ENCODE measurements around the gene MFAP2.
"Not testable (repeated sequence)": the region's sequence is repeated elsewhere in the genome, so short reads cannot be mapped to it uniquely, and the experiment has no call there.

The MFAP2 gene

DNA sequence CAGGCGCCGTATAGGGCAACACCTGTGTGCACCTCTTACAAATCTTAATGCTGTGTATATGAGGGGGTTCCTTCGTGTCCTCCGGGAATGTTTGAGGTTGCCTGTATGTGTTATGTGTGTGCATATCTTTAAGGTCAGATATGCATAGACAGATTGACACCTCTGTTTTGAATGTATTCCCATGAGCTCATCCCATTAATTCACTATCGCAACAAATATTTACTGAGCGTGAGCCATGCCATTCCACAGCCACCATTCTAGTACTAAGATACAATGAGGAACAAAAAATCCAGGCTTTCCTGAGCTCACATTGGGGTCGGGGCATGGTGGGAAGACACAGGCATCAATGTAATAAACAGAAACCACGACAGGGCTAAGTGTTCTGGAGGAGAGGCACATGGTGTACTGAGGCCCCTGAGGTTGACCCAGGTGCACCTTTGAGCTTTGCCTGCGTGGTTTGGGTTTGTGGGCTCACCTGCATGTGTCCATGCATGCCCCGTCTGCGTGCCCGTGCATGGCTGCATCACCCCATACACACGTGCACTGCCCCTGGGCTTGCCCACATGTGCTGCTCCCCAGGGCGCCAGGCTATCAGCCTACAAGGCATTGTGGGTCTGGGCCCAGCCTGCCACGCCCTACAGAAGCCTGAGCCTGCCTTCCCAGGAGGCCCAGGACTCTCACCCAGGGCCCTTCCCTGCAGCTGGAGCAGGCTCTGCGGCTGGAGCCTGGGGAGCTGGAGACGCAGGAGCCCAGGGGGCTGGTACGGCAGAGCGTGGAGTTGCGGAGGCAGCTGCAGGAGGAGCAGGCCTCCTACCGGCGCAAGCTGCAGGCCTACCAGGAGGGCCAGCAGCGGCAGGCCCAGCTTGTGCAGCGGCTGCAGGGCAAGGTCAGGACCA lies 51.0 kb downstream of the MFAP2 start:
- DNase-seq (ENCODE audit: low spot score) = not testable (repeated sequence)

DNA sequence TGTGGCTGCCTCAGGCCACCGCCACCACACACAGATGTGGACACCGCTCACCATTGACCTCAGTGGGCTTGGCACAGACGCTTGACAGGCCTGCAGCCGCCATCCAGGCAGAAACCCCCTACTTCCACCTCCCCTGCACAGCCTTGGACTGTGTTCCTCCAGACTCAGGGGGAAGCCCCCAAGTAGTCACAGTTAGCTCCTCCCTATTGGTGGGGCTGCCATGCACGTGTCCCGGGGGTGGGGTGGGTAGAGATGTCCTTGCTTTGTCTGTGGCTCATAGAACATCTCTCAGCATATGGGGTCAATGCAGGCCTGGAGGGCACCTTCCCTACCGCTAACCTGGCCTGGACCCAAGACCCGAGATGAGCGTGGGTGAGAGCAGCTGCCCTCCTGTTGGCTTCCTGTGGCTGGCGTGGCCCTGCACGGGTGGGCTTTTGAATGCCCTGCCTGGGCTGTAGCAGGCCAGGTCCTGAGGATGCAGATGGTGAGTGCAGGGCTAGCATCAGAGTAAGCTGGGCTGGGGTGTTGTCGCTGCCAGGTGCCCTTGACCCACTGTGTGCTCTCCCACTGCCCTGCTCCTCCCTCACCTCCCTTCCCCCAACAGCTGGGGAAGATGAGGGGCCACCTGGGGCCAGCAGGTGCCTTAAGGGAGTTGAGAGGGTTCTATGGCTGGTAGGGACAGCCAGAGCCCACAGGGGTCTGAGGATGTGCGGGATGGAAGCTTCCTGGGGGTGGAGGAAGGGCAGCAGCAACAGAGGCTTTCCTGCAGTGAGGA lies 52.5 kb downstream of the MFAP2 start:
- DNase-seq (ENCODE audit: low spot score) = no peak

DNA sequence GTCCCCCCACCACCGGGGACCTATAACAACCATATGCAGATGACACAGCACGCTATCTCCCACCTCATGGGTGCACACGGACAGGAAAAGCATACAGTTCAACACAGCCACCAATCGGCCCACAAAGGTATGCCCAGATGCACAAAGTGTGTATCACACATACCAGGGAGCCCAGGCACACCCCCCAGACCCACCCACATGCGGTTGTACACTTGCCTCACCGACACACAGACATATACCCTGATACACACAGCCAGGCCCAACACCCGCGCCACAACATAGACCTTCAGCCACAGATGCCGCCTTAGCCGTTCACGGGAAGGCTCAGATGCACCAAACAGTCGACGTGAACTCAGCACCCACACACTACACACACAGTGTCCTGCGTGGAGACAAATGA lies 53.2 kb downstream of the MFAP2 start:
- DNase-seq (ENCODE audit: low spot score) = no peak

DNA sequence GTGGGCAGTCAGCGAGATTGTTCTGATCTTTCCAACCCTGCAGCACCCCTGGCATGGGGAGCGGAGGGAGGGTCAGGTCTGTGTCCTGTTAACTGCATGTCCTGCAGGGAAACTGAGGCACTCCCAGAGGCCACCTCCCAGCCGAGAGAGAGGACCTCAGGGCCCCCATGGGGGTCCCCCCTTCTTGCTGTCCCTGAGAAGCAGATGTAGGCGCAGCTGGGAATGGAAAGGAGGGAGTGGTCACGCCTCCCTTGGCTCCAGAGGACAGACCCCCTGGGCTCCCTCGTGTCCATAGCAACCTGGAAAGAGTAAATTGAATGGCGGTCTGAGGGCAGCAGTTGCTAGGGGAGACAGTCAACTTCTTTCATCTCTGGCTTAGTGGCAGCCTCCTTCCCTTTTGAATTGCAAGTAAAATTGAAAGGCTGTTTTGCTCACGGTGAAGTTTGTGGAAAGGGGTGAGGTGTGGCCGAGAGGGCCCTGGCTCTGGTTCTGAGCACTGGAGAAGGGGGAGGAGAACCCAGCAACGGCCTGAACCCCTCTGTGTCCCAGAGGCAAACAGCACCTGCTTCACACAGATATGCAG lies 53.8 kb downstream of the MFAP2 start:
- DNase-seq (ENCODE audit: low spot score) = no peak

- no peak for DNase-seq (ENCODE audit: low spot score)
These were observed 54.6 kb downstream of the MFAP2 start for GRCh38 chr1:16925635-16926490.

GRCh38 chr1:16924919-16925477 lies 55.4 kb downstream of the MFAP2 start:
- DNase-seq (ENCODE audit: low spot score) = no peak

Data from kidney tubule cell (primary cell).